OCI-LY1 (cell line): Measurements from ENCODE around the gene LRRC72.

Experiments used
- H2AFZ ChIP-seq: fragments of 200-600 bp; sonication (generic), shearing (Covaris generic); 2 replicates; pipeline ENCODE4 v1.6.0; 2014; ENCODE audit warnings: antibody characterized with exemption, mild to moderate bottlenecking, low read length
- H3F3A ChIP-seq: fragments of 200-600 bp; sonication (generic), shearing (Covaris generic); 2 replicates; pipeline ENCODE4 v1.6.0; 2014; ENCODE audit warnings: mild to moderate bottlenecking, antibody characterized with exemption, low read length, moderate library complexity; ENCODE audit not compliant: insufficient read depth
- H3K27ac ChIP-seq: fragments of 200-600 bp; sonication (generic); 2 replicates; pipeline ENCODE4 v1.5.1; 2014; ENCODE audit warnings: low read length, mixed run types, mild to moderate bottlenecking, low read depth; ENCODE audit not compliant: poor library complexity, severe bottlenecking
- H3K27me3 ChIP-seq: fragments of 200-600 bp; sonication (generic); 2 replicates; pipeline ENCODE4 v1.6.0; 2014; ENCODE audit warnings: antibody characterized with exemption, mild to moderate bottlenecking, low read length, moderate library complexity; ENCODE audit not compliant: insufficient read depth
- H3K36me3 ChIP-seq: fragments of 200-600 bp; sonication (generic); 2 replicates; pipeline ENCODE4 v1.6.1; 2014; ENCODE audit warnings: mild to moderate bottlenecking, antibody characterized with exemption, low read length, moderate library complexity, mixed read lengths; ENCODE audit not compliant: insufficient read depth
- H3K4me1 ChIP-seq: fragments of 200-600 bp; sonication (generic); 2 replicates; pipeline ENCODE4 v1.5.1; 2014; ENCODE audit warnings: mild to moderate bottlenecking, low read length, moderate library complexity; ENCODE audit not compliant: insufficient read depth, severe bottlenecking
- H3K4me2 ChIP-seq: fragments of 200-600 bp; sonication (generic), shearing (Covaris generic); 2 replicates; pipeline ENCODE4 v1.6.1; 2014; ENCODE audit warnings: low read length
- H3K4me3 ChIP-seq: fragments of 200-600 bp; sonication (generic); 2 replicates; pipeline ENCODE4 v1.5.1; 2014; ENCODE audit warnings: low read length, low read depth, mild to moderate bottlenecking, mixed read lengths; ENCODE audit not compliant: poor library complexity, severe bottlenecking
- H3K79me2 ChIP-seq: fragments of 200-600 bp; shearing (Covaris generic); 2 replicates; pipeline ENCODE4 v1.6.1; 2016; ENCODE audit warnings: mixed run types, low read length, mixed read lengths; ENCODE audit not compliant: insufficient read depth
- H3K9ac ChIP-seq: fragments of 200-600 bp; sonication (generic), shearing (Covaris generic); 2 replicates; pipeline ENCODE4 v1.6.1; 2014; ENCODE audit warnings: mild to moderate bottlenecking, low read length, mixed read lengths
- H3K9me2 ChIP-seq: fragments of 200-600 bp; sonication (generic), shearing (Covaris generic); 2 replicates; pipeline ENCODE4 v1.6.1; 2014; ENCODE audit warnings: low read depth, mild to moderate bottlenecking, low read length, mixed read lengths
- H3K9me3 ChIP-seq: fragments of 200-600 bp; shearing (Covaris generic); 2 replicates; pipeline ENCODE4 v1.6.1; 2014; ENCODE audit warnings: low read length, mixed read lengths
- H4K20me1 ChIP-seq: fragments of 200-600 bp; sonication (generic), shearing (Covaris generic); 2 replicates; pipeline ENCODE4 v1.6.0; 2016; ENCODE audit warnings: mild to moderate bottlenecking, low read length; ENCODE audit not compliant: insufficient read depth
- CTCF ChIP-seq: fragments of 200-600 bp; sonication (generic), shearing (Covaris generic); IDR thresholded peaks from 2 replicates; pipeline ENCODE4 v1.5.1; 2017; ENCODE audit warnings: mild to moderate bottlenecking, antibody characterized with exemption, low read length, moderate library complexity, mixed read lengths
- EZH2 ChIP-seq: fragments of 200-600 bp; sonication (generic), shearing (Covaris generic); IDR thresholded peaks from 2 replicates; pipeline ENCODE4 v1.8.0; 2017; ENCODE audit warnings: borderline replicate concordance, mixed run types, mild to moderate bottlenecking, antibody characterized with exemption, low read length, moderate library complexity, mixed read lengths

The LRRC72 gene

DNA sequence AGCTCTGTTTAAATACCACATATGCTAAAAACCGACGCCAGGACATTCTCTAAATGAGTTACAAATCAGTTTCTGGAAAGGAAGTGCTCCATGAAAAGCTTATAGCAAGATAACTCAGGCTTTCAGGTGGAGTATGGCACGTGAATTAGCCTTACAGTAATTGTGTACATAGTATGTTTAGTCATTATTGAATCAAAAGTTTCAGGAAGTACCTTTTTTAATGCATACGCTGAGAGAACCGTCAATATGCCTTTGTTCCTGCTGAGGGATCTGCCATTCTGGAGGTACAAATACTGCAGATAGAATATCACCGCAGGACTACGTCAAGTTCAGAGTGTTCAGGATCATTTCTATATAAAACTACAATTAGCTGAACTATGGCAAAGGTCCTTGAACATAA is 73.2 kb downstream of the LRRC72 start:
- no peaks in the 10 kb centered on the region for H3K36me3 ChIP-seq

GRCh38 chr7:16603633-16604032 is 77.0 kb downstream of the LRRC72 start:
- Histone ChIP-seq H3K9ac (no peak overlapping the region), H3K9me2 (no peaks in the 10 kb centered on the region), H3K79me2 (no peaks in the 10 kb centered on the region), H3K4me1 (no peaks in the 10 kb centered on the region), H2AFZ (no peak overlapping the region), H3K27me3 (no peaks in the 10 kb centered on the region), H4K20me1 (no peaks in the 10 kb centered on the region), H3K4me2 (no peak overlapping the region), H3K36me3 (no peaks in the 10 kb centered on the region), H3F3A (no peaks in the 10 kb centered on the region), H3K9me3 (no peaks in the 10 kb centered on the region), H3K27ac (no peak overlapping the region), H3K4me3 (no peak overlapping the region)
- TF ChIP-seq EZH2 (no peak), CTCF (no peak)

More for the DNA sequence above, 73.2 kb downstream of the LRRC72 start:
- no peaks in the 10 kb centered on the region for H3F3A ChIP-seq
- TF ChIP-seq CTCF = no peak
- TF ChIP-seq EZH2 = no peak
- no peak overlapping the region for H3K4me3 ChIP-seq
- H3K9ac ChIP-seq = no peak overlapping the region
- H3K79me2 ChIP-seq = no peaks in the 10 kb centered on the region
- H3K9me3 ChIP-seq = no peaks in the 10 kb centered on the region
- no peak overlapping the region for H3K27ac ChIP-seq
- H3K27me3 ChIP-seq = no peaks in the 10 kb centered on the region
- no peaks in the 10 kb centered on the region for H3K4me1 ChIP-seq
- H4K20me1 ChIP-seq = no peaks in the 10 kb centered on the region
- H2AFZ ChIP-seq = no peak overlapping the region
- H3K9me2 ChIP-seq = no peaks in the 10 kb centered on the region
- H3K4me2 ChIP-seq = no peak overlapping the region

GRCh38 chr7:16604054-16604453 is 77.4 kb downstream of the LRRC72 start:
- Histone ChIP-seq H3K27me3 (no peaks in the 10 kb centered on the region), H3K4me1 (no peaks in the 10 kb centered on the region)

More at GRCh38 chr7:16604054-16604453, 77.4 kb downstream of the LRRC72 start:
- Histone ChIP-seq H3K4me3 (no peak overlapping the region), H3K27ac (no peak overlapping the region), H3F3A (no peaks in the 10 kb centered on the region), H3K9me3 (no peaks in the 10 kb centered on the region), H4K20me1 (no peaks in the 10 kb centered on the region), H3K4me2 (no peak overlapping the region), H3K9me2 (no peaks in the 10 kb centered on the region), H3K36me3 (no peaks in the 10 kb centered on the region), H2AFZ (no peak overlapping the region), H3K9ac (no peak overlapping the region), H3K79me2 (no peaks in the 10 kb centered on the region)
- TF ChIP-seq EZH2 (no peak), CTCF (peak; percentile 46; the same call in 1 of the 2 replicates)
